Measurements from ENCODE around the gene BTRC. TPM values are rescaled to one million over a fixed set of nuclear protein-coding genes. Genes with fewer than 3 reads are reported as not detected.

BTRC gene
- total and polyA plus RNA-seq, 2 donors (not counting 3 experiments of a cell fraction or from before 2014, with no cell fraction given) = 11.6 to 18.5 TPM

DNA sequence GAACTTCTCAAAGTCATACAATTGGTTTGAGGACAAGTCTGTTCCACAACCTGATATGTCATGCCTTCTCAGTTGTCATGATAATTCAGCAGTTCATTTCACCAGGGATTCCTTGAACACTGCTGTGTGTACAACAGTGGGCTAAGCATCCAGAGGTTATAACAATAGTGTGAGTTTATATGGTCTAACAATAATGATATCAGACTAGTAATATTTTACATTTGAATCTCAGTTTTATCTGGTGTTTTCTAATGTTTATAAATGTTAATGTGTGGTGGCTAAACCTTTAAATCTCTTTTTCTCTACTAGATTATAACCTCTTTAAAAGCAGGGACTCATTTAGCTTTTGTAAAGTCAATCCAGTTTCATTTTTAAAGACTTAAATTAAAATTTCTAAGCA is 48.7 kb downstream of the BTRC start:
- H4K20me1 ChIP-seq (replicated peaks; ENCODE audit: control insufficient read depth, extremely low read depth, insufficient read depth, low read length) = peaks cover 6% of the 10 kb centered on the region
- H3K9ac ChIP-seq (replicated peaks; ENCODE audit: extremely low read depth, insufficient read depth, low read length) = no peak overlapping the region
- no peaks in the 10 kb centered on the region for H3K4me1 ChIP-seq (ENCODE audit: control insufficient read depth, extremely low read depth, insufficient read depth, low read length)
- no peak overlapping the region for H2AFZ ChIP-seq (ENCODE audit: low read depth, low read length)
- DNase-seq (ENCODE audit: low read depth, low spot score) (no peak), FAIRE-seq (no peak)
- TF ChIP-seq EZH2 (IDR thresholded peaks at IDR 0.05; ENCODE audit: borderline replicate concordance, low read depth, low read length, severe bottlenecking) (no peak), POLR2AphosphoS5 (IDR thresholded peaks at IDR 0.05; ENCODE audit: insufficient read depth, low read depth, low read length) (no peak), MYC (IDR thresholded peaks at IDR 0.05; ENCODE audit: low read depth, low read length) (no peak), JUN (IDR thresholded peaks at IDR 0.05; ENCODE audit: borderline replicate concordance, insufficient read depth, insufficient read length, low read depth) (no peak), GATA2 (IDR thresholded peaks at IDR 0.05; ENCODE audit: insufficient read depth, insufficient read length, low read depth, low read length) (no peak), FOS (IDR thresholded peaks at IDR 0.05; ENCODE audit: borderline replicate concordance, insufficient read depth, low read length) (no peak), POLR2A (IDR thresholded peaks at IDR 0.05; ENCODE audit: low read depth, low read length) (no peak)
- TF ChIP-seq, protein P1, sequence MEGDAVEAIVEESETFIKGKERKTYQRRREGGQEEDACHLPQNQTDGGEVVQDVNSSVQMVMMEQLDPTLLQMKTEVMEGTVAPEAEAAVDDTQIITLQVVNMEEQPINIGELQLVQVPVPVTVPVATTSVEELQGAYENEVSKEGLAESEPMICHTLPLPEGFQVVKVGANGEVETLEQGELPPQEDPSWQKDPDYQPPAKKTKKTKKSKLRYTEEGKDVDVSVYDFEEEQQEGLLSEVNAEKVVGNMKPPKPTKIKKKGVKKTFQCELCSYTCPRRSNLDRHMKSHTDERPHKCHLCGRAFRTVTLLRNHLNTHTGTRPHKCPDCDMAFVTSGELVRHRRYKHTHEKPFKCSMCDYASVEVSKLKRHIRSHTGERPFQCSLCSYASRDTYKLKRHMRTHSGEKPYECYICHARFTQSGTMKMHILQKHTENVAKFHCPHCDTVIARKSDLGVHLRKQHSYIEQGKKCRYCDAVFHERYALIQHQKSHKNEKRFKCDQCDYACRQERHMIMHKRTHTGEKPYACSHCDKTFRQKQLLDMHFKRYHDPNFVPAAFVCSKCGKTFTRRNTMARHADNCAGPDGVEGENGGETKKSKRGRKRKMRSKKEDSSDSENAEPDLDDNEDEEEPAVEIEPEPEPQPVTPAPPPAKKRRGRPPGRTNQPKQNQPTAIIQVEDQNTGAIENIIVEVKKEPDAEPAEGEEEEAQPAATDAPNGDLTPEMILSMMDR (IDR thresholded peaks at IDR 0.05; ENCODE audit: extremely low read depth in 1 of 2, insufficient read depth in 1 of 2, low read depth in 1 of 2, low read length in 2 of 2) = no peak
- TF ChIP-seq, protein P2, sequence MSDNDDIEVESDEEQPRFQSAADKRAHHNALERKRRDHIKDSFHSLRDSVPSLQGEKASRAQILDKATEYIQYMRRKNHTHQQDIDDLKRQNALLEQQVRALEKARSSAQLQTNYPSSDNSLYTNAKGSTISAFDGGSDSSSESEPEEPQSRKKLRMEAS (IDR thresholded peaks at IDR 0.05; ENCODE audit: insufficient read depth, insufficient read length) = no peak
- CTCF ChIA-PET = no interaction called here
- POLR2A ChIA-PET = no interaction called here
- H3K9me3 ChIP-seq (replicated peaks; ENCODE audit: control insufficient read depth, insufficient read depth, low read length) = no peaks in the 10 kb centered on the region
- H3K9me1 ChIP-seq (replicated peaks; ENCODE audit: control insufficient read depth, extremely low read depth, insufficient read depth, low read length) = no peaks in the 10 kb centered on the region
- H3K27me3 ChIP-seq (ENCODE audit: control insufficient read depth in 2 of 2, insufficient read depth in 2 of 2, low read length in 2 of 2) = no peaks in the 10 kb centered on the region
- no TSS peak for BruUV-seq (replicated peaks)
- no peak overlapping the region for H3K27ac ChIP-seq (ENCODE audit: insufficient read depth, low read depth, low read length)
- no peak overlapping the region for H3K4me3 ChIP-seq (replicated peaks in 1 of 3; ENCODE audit: insufficient read depth in 1 of 3, low read depth in 1 of 3, low read length in 3 of 3)
- H3K79me2 ChIP-seq (ENCODE audit: control insufficient read depth, insufficient read depth, low read length) = no peaks in the 10 kb centered on the region
- dilution Hi-C loops (cut with MboI; ENCODE audit: extremely low pct_ligation_motif_present, low sequenced_read_pairs) = no loop called here
- intact Hi-C loops (cut with micrococcal nuclease) = no loop called here
- no peak overlapping the region for H3K4me2 ChIP-seq (ENCODE audit: insufficient read depth, low read length)
- H3K36me3 ChIP-seq (ENCODE audit: control insufficient read depth in 2 of 2, extremely low read depth in 1 of 2, insufficient read depth in 2 of 2, low read length in 2 of 2) = no peaks in the 10 kb centered on the region
